ENCODE measurements around the gene PC. TPM values are rescaled to one million over a fixed set of nuclear protein-coding genes. Genes with fewer than 3 reads are reported as not detected.

The PC gene
- total RNA-seq, 1 experiment from 2014 or later = 40.5 TPM

GRCh38 chr11:66901964-66902390, 56.2 kb downstream of the PC start:
- DNase-seq = no peak
- no peaks in the 10 kb centered on the region for H3K27me3 Mint-ChIP-seq (ENCODE audit: unreplicated experiment)
- H3K36me3 Mint-ChIP-seq (ENCODE audit: insufficient read depth, unreplicated experiment) = no peaks in the 10 kb centered on the region
- peaks cover 4% of the 10 kb centered on the region for H3K9me3 Mint-ChIP-seq (ENCODE audit: low read depth, unreplicated experiment)
- intact Hi-C loops (cut with micrococcal nuclease; ENCODE audit: unreplicated experiment) = no loop called here
- H3K27ac Mint-ChIP-seq (ENCODE audit: unreplicated experiment) = no peak overlapping the region
- TF ChIP-seq CTCF (IDR thresholded peaks at IDR 0.05; ENCODE audit: unreplicated experiment) = no peak
- BruUV-seq (replicated peaks) = no TSS peak
- H3K4me1 Mint-ChIP-seq (ENCODE audit: low read depth, unreplicated experiment) = peaks cover 30% of the 10 kb centered on the region
- no peak overlapping the region for H3K4me3 Mint-ChIP-seq (ENCODE audit: low read depth, unreplicated experiment)
- CTCF ChIA-PET = no interaction called here

GRCh38 chr11:66894141-66894540, 64.0 kb downstream of the PC start:
- Mint-ChIP-seq H3K27me3 (ENCODE audit: unreplicated experiment) (no peaks in the 10 kb centered on the region), H3K4me1 (ENCODE audit: low read depth, unreplicated experiment) (peaks cover 18% of the 10 kb centered on the region), H3K9me3 (ENCODE audit: low read depth, unreplicated experiment) (no peaks in the 10 kb centered on the region), H3K4me3 (ENCODE audit: low read depth, unreplicated experiment) (no peak overlapping the region), H3K27ac (ENCODE audit: unreplicated experiment) (no peak overlapping the region), H3K36me3 (ENCODE audit: insufficient read depth, unreplicated experiment) (no peaks in the 10 kb centered on the region)
- CTCF ChIA-PET = no interaction called here
- TF ChIP-seq CTCF (IDR thresholded peaks at IDR 0.05; ENCODE audit: unreplicated experiment) = no peak
- DNase-seq = no peak
- no TSS peak for BruUV-seq (replicated peaks)
- intact Hi-C loops (cut with micrococcal nuclease; ENCODE audit: unreplicated experiment) = loop anchor here (10.0 kb wide), 1 partner anchor 61 kb away; the partner anchor contains the start of gene PC

GRCh38 chr11:66892911-66893310, 65.3 kb downstream of the PC start:
- H3K27ac Mint-ChIP-seq (ENCODE audit: unreplicated experiment) = no peak overlapping the region
- no TSS peak for BruUV-seq (replicated peaks)
- no peaks in the 10 kb centered on the region for H3K27me3 Mint-ChIP-seq (ENCODE audit: unreplicated experiment)

GRCh38 chr11:66891851-66892660, 66.1 kb downstream of the PC start:
- Mint-ChIP-seq H3K27ac (ENCODE audit: unreplicated experiment) (peak overlapping the region; percentile 83), H3K9me3 (ENCODE audit: low read depth, unreplicated experiment) (no peaks in the 10 kb centered on the region), H3K4me3 (ENCODE audit: low read depth, unreplicated experiment) (no peak overlapping the region), H3K27me3 (ENCODE audit: unreplicated experiment) (no peaks in the 10 kb centered on the region), H3K36me3 (ENCODE audit: insufficient read depth, unreplicated experiment) (no peaks in the 10 kb centered on the region), H3K4me1 (ENCODE audit: low read depth, unreplicated experiment) (peaks cover 18% of the 10 kb centered on the region)
- intact Hi-C loops (cut with micrococcal nuclease; ENCODE audit: unreplicated experiment) = loop anchor here (10.0 kb wide), 1 partner anchor 63 kb away; the partner anchor contains the start of gene PC
- CTCF ChIA-PET = interaction anchor here (0.6 to 1.4 kb wide), 6 partner anchors 9 to 559 kb away, joined by 3 to 6 read pairs (median 4); no protein-coding TSS in a partner anchor
- no TSS peak for BruUV-seq (replicated peaks)
- DNase-seq = peak; percentile 80
- no peak for TF ChIP-seq CTCF (IDR thresholded peaks at IDR 0.05; ENCODE audit: unreplicated experiment)

More at GRCh38 chr11:66892911-66893310, 65.3 kb downstream of the PC start:
- no peak overlapping the region for H3K4me3 Mint-ChIP-seq (ENCODE audit: low read depth, unreplicated experiment)
- no peak for DNase-seq
- peaks cover 18% of the 10 kb centered on the region for H3K4me1 Mint-ChIP-seq (ENCODE audit: low read depth, unreplicated experiment)
- TF ChIP-seq CTCF (IDR thresholded peaks at IDR 0.05; ENCODE audit: unreplicated experiment) = no peak
- H3K36me3 Mint-ChIP-seq (ENCODE audit: insufficient read depth, unreplicated experiment) = no peaks in the 10 kb centered on the region
- intact Hi-C loops (cut with micrococcal nuclease; ENCODE audit: unreplicated experiment) = loop anchor here (10.0 kb wide), 1 partner anchor 62 kb away; the partner anchor contains the start of gene PC
- no peaks in the 10 kb centered on the region for H3K9me3 Mint-ChIP-seq (ENCODE audit: low read depth, unreplicated experiment)
- CTCF ChIA-PET = interaction anchor here (0.7 to 1.4 kb wide), 5 partner anchors 10 to 558 kb away, joined by 3 to 4 read pairs (median 3); no protein-coding TSS in a partner anchor

Measured in Calu3 (cell line).